UCSD-AML1 (cell line): ENCODE measurements around the gene ATP9A.
"Not testable (repeated sequence)": the region's sequence is repeated elsewhere in the genome, so short reads cannot be mapped to it uniquely, and the experiment has no call there.

Source experiments
- DNase-seq: peaks from one replicate; lab custom pipeline; 2025; ENCODE audit not compliant: unreplicated experiment; lab: John Stamatoyannopoulos, UW

ATP9A gene

GRCh38 chr20:51728737-51729136 is 39.5 kb downstream of the ATP9A start:
- DNase-seq: no peak

GRCh38 chr20:51727872-51728271 is 40.3 kb downstream of the ATP9A start:
- DNase-seq: no peak

- no peak for DNase-seq
Observed at GRCh38 chr20:51725584-51726176, 42.5 kb downstream of the ATP9A start.

- not testable (repeated sequence) for DNase-seq
Observed at GRCh38 chr20:51723026-51723425, 45.2 kb downstream of the ATP9A start.

- not testable (repeated sequence) for DNase-seq
Observed at GRCh38 chr20:51722246-51722645, 45.9 kb downstream of the ATP9A start.

GRCh38 chr20:51720854-51721253 is 47.3 kb downstream of the ATP9A start:
- no peak for DNase-seq

- DNase-seq: no peak
Observed at GRCh38 chr20:51720384-51720783, 47.8 kb downstream of the ATP9A start.

- DNase-seq: no peak
Observed at GRCh38 chr20:51715856-51716185, 52.4 kb downstream of the ATP9A start.

GRCh38 chr20:51715163-51715855 is 52.9 kb downstream of the ATP9A start:
- no peak for DNase-seq

GRCh38 chr20:51713213-51713598 is 55.0 kb downstream of the ATP9A start:
- DNase-seq: no peak

- DNase-seq: no peak
Observed at GRCh38 chr20:51712501-51713212, 55.5 kb downstream of the ATP9A start.

GRCh38 chr20:51711426-51711825 is 56.8 kb downstream of the ATP9A start:
- DNase-seq: no peak

- DNase-seq: no peak
Observed at GRCh38 chr20:51710361-51710894, 57.8 kb downstream of the ATP9A start.

GRCh38 chr20:51705400-51705799 is 62.8 kb downstream of the ATP9A start:
- DNase-seq: no peak

- no peak for DNase-seq
Observed at GRCh38 chr20:51703400-51704287, 64.5 kb downstream of the ATP9A start.

GRCh38 chr20:51702556-51702955 is 65.6 kb downstream of the ATP9A start:
- DNase-seq: no peak

GRCh38 chr20:51700809-51701285 is 67.3 kb downstream of the ATP9A start:
- no peak for DNase-seq

- no peak for DNase-seq
Observed at GRCh38 chr20:51698252-51698651, 69.9 kb downstream of the ATP9A start.

- DNase-seq: peak; percentile 30
Observed at GRCh38 chr20:51697096-51697826, 70.9 kb downstream of the ATP9A start.

GRCh38 chr20:51696304-51697071 is 71.7 kb downstream of the ATP9A start:
- no peak for DNase-seq
